ENCODE data around the gene LMCD1.

DNA sequence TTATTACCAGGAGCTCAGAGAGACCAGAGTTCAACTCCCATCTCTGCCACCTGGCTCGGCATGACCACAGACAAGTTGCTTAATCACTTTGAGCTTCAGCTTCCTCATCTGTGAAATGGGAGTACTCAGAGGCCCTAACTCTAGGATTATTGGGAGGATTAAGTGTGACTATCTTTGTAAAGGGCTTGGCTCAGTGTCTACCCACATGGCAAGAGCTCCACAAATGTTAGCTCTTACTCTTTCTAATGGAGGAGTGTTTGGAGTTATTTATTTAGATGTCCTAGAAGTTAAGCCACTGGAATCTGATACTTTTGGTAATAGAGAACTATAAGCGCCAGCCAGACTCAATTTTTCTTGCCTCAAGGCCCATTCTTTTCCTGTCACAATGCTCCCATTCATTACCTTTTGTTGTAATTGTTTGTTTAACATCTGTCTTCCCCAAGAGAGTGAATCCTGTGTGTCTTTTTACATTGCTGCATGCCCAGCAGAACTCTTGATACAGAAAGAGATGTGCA is 12.3 kb upstream of the LMCD1 start:
- no peak for TF ChIP-seq MAFK (IDR thresholded peaks at IDR 0.05; ENCODE audit: low read depth, low read length)
- TF ChIP-seq, protein P1, sequence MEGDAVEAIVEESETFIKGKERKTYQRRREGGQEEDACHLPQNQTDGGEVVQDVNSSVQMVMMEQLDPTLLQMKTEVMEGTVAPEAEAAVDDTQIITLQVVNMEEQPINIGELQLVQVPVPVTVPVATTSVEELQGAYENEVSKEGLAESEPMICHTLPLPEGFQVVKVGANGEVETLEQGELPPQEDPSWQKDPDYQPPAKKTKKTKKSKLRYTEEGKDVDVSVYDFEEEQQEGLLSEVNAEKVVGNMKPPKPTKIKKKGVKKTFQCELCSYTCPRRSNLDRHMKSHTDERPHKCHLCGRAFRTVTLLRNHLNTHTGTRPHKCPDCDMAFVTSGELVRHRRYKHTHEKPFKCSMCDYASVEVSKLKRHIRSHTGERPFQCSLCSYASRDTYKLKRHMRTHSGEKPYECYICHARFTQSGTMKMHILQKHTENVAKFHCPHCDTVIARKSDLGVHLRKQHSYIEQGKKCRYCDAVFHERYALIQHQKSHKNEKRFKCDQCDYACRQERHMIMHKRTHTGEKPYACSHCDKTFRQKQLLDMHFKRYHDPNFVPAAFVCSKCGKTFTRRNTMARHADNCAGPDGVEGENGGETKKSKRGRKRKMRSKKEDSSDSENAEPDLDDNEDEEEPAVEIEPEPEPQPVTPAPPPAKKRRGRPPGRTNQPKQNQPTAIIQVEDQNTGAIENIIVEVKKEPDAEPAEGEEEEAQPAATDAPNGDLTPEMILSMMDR (conservative IDR thresholded peaks at IDR 0.05; ENCODE audit: low read depth, low read length) = no peak
- TF ChIP-seq, protein P2, sequence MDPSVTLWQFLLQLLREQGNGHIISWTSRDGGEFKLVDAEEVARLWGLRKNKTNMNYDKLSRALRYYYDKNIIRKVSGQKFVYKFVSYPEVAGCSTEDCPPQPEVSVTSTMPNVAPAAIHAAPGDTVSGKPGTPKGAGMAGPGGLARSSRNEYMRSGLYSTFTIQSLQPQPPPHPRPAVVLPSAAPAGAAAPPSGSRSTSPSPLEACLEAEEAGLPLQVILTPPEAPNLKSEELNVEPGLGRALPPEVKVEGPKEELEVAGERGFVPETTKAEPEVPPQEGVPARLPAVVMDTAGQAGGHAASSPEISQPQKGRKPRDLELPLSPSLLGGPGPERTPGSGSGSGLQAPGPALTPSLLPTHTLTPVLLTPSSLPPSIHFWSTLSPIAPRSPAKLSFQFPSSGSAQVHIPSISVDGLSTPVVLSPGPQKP (IDR thresholded peaks at IDR 0.05; ENCODE audit: borderline replicate concordance, low read depth, low read length) = no peak
- TF ChIP-seq SMC3 (IDR thresholded peaks at IDR 0.05; ENCODE audit: low read depth, low read length) = no peak
- TF ChIP-seq POLR2A (IDR thresholded peaks at IDR 0.05; ENCODE audit: low read depth, low read length) = no peak

Measured in IMR-90 (cell line).